GM12872 (cell line): ENCODE data around the gene RASGEF1C.
A peak's percentile ranks its signal among the peaks of the same experiment; 100 is the strongest.

Experiments used
- CTCF ChIP-seq: IDR thresholded peaks from 3 replicates; pipeline ENCODE4 v1.5.1; 2011; ENCODE audit warnings: low read depth, mild to moderate bottlenecking, low read length, moderate library complexity; ENCODE audit not compliant: insufficient read depth

Gene RASGEF1C

GRCh38 chr5:180097926-180098325 lies 111.1 kb downstream of the RASGEF1C start:
- TF ChIP-seq CTCF: no peak

- TF ChIP-seq CTCF: no peak
Measured at GRCh38 chr5:180097163-180097894, 111.7 kb downstream of the RASGEF1C start.

- no peak for TF ChIP-seq CTCF
Measured at GRCh38 chr5:180096616-180097015, 112.4 kb downstream of the RASGEF1C start.

- TF ChIP-seq CTCF: no peak
Measured at GRCh38 chr5:180095545-180095944, 113.5 kb downstream of the RASGEF1C start.

- TF ChIP-seq CTCF: no peak
Measured at GRCh38 chr5:180093651-180094382, 115.2 kb downstream of the RASGEF1C start.

GRCh38 chr5:180093241-180093640 lies 115.8 kb downstream of the RASGEF1C start:
- no peak for TF ChIP-seq CTCF

GRCh38 chr5:180090769-180091546 lies 118.1 kb downstream of the RASGEF1C start:
- TF ChIP-seq CTCF: 0 out of 3 replicates have a peak, but pooled peaks have one; percentile 13
